NCI-H345 (cell line): ENCODE measurements around the gene GALNT1.

Experiments used
- DNase-seq: peaks from one replicate; lab custom pipeline; 2025; lab: John Stamatoyannopoulos, UW

Gene GALNT1

DNA sequence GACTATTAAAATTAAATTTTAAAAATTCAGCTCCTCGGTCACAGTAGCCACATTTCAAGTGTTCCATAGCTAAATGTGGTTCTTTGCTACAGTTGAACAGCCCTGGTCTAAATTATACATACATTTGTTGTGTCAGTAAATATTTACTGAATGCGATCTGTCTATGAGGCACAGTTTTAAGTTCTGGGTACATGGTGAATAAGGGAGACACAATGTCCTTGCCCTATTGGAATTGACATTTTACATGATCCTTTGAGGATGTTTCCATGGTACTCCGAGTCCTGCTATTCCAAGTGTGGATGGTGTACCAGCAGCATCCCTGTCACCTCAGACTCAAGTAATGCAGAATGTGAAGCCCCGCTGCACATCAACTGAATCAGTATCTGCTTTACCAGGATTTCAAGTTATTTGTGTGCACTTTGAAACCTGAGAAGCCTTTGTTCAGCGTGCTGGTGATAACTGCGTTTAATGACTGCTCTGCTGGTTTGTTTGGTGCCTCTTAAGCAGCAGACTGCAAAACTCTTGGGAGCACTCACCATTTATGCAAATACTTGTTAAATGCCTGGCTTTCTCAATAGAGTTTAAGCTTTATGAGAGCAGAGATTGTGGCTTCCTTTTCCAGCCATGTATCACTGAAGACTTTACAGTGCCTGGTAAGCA lies 1.5 kb downstream of the GALNT1 start:
- peak; percentile 84 for DNase-seq

DNA sequence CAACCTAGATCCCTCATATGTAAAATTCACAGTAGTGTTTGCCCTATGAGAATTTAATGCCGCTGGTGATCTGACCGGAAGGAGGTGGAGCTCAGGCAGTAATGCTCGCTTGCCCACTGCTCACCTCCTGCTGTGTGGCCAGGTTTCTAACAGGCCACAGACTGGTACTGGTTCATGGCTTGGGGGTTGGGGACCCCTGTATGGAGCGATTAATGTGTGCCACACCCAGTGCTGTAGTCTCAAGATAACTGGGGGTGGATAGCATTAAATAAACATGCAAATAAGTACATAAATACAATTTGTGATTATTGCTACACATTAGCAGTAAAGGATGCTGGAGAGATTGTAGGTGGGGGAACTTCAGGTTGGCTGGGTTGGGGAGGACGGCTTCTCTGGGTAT lies 3.2 kb downstream of the GALNT1 start:
- DNase-seq = no peak

DNA sequence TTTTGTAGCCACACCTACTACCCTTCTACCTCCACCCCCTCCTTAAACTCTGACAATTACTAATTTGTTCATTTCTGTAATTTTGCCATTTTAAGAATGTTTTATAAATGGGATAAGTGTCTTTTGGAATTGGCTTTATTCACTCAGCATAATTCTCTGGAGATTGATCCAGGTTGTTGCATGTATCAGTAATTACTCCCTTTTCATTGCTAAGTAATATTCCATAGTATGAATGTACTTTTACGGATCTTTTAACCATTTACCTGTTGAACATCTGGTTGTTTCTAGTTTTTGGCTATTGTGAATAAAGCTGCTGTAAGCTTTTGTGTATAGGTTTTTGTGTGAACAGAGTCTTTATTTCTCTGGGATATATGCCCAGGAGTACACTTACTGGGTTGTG lies 4.1 kb downstream of the GALNT1 start:
- no peak for DNase-seq

- DNase-seq = no peak
Observed at GRCh38 chr18:35588122-35588521, 6.6 kb downstream of the GALNT1 start.

DNA sequence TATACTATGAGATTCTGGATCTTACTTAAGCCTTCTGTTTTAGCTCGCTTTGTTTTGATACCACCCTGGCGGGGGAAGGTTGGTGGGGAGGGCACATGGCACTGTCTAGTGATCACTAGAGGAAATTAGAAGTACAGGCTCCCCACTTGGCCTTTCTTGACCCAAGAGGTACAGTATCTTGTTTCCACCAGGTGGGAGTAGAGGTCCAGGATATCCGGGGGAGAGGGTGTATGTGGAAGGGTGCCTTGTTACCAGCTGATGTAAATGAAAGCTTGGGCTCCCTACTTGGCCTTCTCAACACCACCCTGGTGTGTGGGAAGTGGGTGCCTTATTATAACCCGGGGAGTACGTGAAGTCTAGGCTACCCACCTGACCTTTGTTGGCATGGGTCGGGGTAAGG lies 7.5 kb downstream of the GALNT1 start:
- no peak for DNase-seq

DNA sequence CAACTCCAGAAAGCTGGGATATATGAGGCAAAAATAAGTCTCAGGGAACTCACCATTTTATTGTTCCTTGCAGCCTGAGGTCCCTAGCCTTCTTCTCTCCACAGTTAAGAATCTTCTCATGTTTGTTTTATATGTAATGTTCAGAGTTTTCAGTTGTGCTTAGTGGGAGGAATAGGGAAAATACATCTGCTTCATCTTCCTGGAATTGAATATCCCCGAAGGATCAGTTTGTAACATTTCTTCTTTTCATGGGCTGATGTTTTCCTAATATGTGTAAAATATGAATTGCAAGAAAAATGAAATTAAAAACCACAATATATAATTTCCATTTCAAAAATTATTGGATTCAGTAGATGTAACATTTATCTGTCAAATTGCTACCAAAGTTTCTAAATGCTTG lies 8.0 kb downstream of the GALNT1 start:
- DNase-seq = no peak

GRCh38 chr18:35590935-35591334 lies 9.4 kb downstream of the GALNT1 start:
- DNase-seq = no peak

DNA sequence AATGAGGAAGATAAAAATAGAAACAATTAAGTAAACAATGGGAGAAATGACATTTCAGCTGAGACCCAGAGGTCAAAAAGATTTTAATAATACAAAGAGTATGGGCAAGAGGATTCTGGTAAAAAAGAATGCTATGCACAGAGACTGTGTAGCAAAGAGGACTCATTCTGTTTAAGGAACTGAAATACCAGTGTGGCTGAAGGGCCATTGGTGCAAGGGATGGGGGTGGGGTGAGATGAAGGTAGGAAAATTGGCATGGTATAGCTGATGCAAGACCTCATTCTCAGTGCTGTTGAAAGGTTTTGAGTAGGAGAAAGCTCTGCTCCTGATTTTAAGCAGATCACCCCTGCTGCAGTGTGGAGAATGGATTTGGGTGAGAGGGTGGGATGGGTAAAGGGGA lies 10.8 kb downstream of the GALNT1 start:
- DNase-seq = no peak

DNA sequence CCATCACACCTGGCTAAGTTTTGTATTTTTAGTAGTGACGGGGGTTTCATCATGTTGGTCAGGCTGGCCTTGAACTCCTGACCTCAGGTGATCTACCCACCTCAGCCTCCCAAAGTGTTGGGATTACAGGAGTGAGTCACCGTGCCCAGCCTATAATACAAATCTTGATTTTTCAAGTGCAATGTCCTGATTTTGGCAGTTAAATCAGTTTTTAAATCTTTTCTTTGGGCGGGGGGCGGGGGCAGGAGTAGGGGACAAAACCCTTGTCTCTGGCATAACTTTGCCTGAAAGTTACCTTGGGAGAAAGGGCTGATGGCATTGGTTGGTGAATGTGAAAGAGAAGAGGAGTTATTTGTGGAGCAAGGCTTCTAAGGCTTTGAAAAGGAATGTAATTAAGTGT lies 12.3 kb downstream of the GALNT1 start:
- DNase-seq = no peak

DNA sequence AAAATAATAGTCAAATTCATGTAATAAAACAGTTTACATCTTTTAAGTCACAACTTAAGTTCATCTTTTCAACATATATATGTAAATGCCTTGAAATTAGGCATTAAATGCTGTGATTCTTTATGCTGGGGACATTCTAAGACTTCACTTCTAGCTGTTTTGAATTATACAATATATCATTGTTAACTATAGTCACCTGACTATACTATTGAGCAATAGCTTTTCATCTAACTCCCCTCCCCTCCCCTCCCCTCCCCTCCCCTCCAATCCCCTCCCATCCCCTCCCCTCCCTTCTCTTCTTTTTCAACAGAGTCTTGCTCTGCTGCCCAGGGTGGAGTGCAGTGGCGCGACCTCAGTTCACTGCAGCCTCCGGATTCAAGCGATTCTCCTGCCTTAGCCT lies 16.2 kb downstream of the GALNT1 start:
- DNase-seq = no peak

- no peak for DNase-seq
Observed at GRCh38 chr18:35602193-35602820, 20.8 kb downstream of the GALNT1 start.

DNA sequence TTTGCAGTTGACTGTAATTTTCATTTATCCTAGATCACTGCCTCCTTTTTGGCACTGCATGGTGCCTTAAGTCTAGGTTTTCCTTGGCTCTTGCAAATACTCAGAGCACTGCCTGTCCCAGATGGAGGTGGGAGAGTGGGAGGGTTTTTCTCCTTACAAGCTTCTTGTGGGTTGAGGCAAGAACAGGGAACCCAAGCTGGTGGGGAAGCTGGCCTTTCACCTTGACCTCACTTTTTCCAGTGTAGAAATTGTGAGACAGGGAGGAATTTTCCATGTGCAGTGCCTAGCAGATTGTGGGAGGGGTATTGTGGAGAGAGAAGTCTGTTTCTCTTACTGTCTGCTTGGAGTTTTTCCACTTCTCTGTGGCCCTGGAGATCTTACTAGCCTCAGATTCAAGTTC lies 21.5 kb downstream of the GALNT1 start:
- DNase-seq = no peak

- no peak for DNase-seq
Observed at GRCh38 chr18:35603528-35603927, 22.0 kb downstream of the GALNT1 start.

DNA sequence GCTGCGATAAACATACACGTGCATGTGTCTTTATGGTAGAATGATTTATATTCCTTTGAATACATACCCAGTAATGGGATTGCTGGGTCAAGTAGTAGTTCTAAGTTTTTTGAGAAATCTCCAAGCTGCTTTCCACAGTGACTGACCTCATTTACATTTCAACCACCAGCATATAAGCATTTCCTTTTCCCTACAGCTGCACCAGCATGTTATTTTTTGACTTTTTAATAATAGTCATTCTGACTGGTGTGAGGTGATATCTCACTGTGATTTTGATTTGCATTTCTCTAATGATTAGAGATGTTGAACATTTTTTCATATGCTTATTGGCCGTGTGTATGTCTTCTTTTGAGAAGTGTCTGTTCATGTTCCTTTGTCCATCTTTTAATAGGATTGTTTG lies 22.8 kb downstream of the GALNT1 start:
- no peak for DNase-seq

GRCh38 chr18:35605686-35606417 lies 24.3 kb downstream of the GALNT1 start:
- DNase-seq = no peak

DNA sequence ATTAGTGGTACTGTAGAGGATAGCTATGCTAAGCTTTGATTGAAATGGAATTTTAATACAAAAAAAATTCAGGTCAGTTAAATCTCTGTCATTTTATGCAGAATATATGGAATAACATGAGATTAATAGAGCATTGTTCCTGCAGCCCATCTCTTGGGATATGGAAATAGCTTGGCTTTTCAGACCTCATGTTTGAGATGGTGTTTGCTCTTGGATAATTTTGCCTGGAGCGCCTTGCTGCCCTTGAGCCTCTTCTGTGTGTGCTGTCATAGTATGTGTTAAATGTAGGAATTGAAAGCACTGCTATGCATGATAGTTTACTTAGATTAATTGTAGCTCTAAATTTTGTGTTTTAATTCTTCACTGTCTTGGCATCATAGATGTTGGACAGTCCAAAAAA lies 27.7 kb downstream of the GALNT1 start:
- DNase-seq = no peak

DNA sequence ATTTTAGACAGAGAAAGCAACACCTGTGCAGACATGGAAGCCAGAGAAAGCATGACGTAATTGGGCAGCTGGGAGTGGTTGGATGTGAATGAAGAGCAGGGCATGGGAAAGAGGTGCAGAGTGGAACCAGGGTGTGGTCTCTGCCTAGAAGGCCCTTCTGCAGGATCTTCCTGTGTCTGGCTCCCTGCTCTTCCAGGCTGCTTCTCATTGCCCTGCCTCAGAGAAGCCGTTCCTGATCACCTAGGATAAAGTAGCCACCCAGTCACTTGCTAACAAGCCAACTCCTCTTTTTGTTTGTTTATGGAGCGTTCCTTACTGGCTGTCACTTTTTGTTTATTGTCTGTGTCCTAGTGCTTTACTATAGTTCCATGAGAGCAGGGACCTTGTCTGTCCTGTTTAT lies 28.5 kb downstream of the GALNT1 start:
- peak; percentile 73 for DNase-seq

GRCh38 chr18:35610724-35611123 lies 29.2 kb downstream of the GALNT1 start:
- DNase-seq = no peak

DNA sequence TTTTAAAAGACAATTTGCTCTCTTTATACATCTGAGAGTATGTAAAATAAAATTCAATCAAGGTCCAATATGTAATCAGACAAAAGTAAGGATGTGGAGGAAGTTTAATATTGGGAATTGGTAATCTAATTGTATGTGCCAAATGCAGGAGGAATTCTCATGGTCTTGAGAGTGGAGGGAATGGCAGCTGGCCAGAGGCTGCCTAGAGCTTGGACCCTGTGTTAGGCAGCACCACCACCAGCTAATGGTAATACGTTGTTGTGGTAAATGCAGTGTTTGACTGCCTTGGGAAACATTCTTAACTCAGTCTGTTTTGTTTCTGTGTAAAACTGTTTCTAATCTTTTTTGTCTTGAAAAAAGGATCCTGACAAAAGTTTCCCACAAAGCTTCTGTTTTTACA lies 30.0 kb downstream of the GALNT1 start:
- DNase-seq = no peak

- DNase-seq = no peak
Observed at GRCh38 chr18:35616074-35616473, 34.5 kb downstream of the GALNT1 start.

GRCh38 chr18:35616664-35617423 lies 35.3 kb downstream of the GALNT1 start:
- no peak for DNase-seq

DNA sequence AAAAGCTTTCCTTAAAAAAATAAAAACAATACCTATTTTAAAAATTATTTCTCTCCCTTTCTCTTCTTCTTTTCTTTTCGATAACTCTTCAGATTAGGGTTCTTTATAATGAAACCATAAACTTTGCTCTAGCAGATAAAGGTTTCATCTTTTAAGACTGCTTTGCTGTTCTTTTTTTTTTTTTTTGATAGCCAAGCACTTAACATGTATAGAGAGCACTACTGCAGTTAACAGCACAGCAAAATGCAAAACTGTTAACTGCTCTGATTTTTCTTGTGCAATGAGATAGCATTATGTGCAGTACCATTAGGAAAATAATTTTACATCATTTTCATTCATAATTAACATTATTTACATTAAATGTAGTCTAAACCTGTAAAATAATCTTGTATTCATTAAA lies 36.3 kb downstream of the GALNT1 start:
- DNase-seq = no peak

GRCh38 chr18:35618289-35618688 lies 36.7 kb downstream of the GALNT1 start:
- no peak for DNase-seq
